Measurements from ENCODE around the gene MSL1. TPM values are rescaled to one million over a fixed set of nuclear protein-coding genes. Genes with fewer than 3 reads are reported as not detected.

Gene MSL1
- total and polyA plus RNA-seq, 2 of the 13 experiments (the other 11 are each of a cell fraction or from before 2014, with no cell fraction given): 63.8 to 88.5 TPM

- TF ChIP-seq ZNF574 (CRISPR knock-in tag; IDR thresholded peaks at IDR 0.05): 0 out of 2 replicates have a peak, but pooled peaks have one; percentile 17
- TF ChIP-seq POGZ (CRISPR knock-in tag; IDR thresholded peaks at IDR 0.05): no peak
- TF ChIP-seq RXRA (CRISPR knock-in tag; IDR thresholded peaks at IDR 0.05): peak; percentile 63; the same call in 1 of the 2 replicates
- 0 out of 2 replicates have a peak, but pooled peaks have one; percentile 33 for TF ChIP-seq HMG20B (CRISPR knock-in tag; conservative IDR thresholded peaks at IDR 0.05)
- no peak for TF ChIP-seq ZNF724P (CRISPR knock-in tag; IDR thresholded peaks at IDR 0.05; ENCODE audit: borderline replicate concordance)
- no peak for TF ChIP-seq NAIF1 (CRISPR knock-in tag; IDR thresholded peaks at IDR 0.05; ENCODE audit: borderline replicate concordance)
- no peak for TF ChIP-seq PCBP2 (optimal IDR thresholded peaks at IDR 0.05; ENCODE audit: low read depth, low read length, poor library complexity, severe bottlenecking)
- TF ChIP-seq ZNF350 (CRISPR knock-in tag; IDR thresholded peaks at IDR 0.05; ENCODE audit: borderline replicate concordance, low read depth): peak; percentile 22; the same call in 1 of the 2 replicates
- peak in 1 of 2 experiments; percentile 45; a peak in 2 of 4 replicates for TF ChIP-seq NR2F1 (CRISPR knock-in tag; IDR thresholded peaks at IDR 0.05)
- TF ChIP-seq PBX3 (CRISPR knock-in tag; IDR thresholded peaks at IDR 0.05; ENCODE audit: borderline replicate concordance): no peak
- no peak for TF ChIP-seq ZNF616 (CRISPR knock-in tag; IDR thresholded peaks at IDR 0.05; ENCODE audit: low read depth)
- TF ChIP-seq RXRB (CRISPR knock-in tag; IDR thresholded peaks at IDR 0.05; ENCODE audit: borderline replicate concordance): no peak; the same call in 1 of the 2 replicates
- TF ChIP-seq HMGXB4 (CRISPR knock-in tag; IDR thresholded peaks at IDR 0.05; ENCODE audit: borderline replicate concordance in 1 of 2, low read depth in 1 of 2): no peak
- no peak for TF ChIP-seq THAP8 (CRISPR knock-in tag; IDR thresholded peaks at IDR 0.05; ENCODE audit: borderline replicate concordance)
- no peak for TF ChIP-seq ASH2L (IDR thresholded peaks at IDR 0.05; ENCODE audit: insufficient read length, low read depth, low read length)
- no peak for TF ChIP-seq GPN1 (CRISPR knock-in tag; IDR thresholded peaks at IDR 0.05; ENCODE audit: borderline replicate concordance)
- peak; percentile 66 for TF ChIP-seq PATZ1 (CRISPR knock-in tag; IDR thresholded peaks at IDR 0.05)
- TF ChIP-seq ZNF17 (CRISPR knock-in tag; IDR thresholded peaks at IDR 0.05): no peak
Measured at GRCh38 chr17:40103071-40103661, 18.6 kb upstream of the MSL1 start (continued).
